HEK293 (cell line): ENCODE measurements around the gene NEMP2.

Experiments used
- CTCF ChIA-PET: fragments of 350-600 bp; formaldehyde crosslinking; extraction: SDS; loops from one replicate; lab custom pipeline; 2021; ENCODE audit warnings: antibody characterized with exemption; lab: Yijun Ruan, JAX
- POLR2A ChIA-PET: fragments of 300-600 bp; formaldehyde crosslinking; extraction: SDS; loops from one replicate; lab custom pipeline; 2020; ENCODE audit warnings: antibody characterized with exemption, inconsistent platforms; lab: Yijun Ruan, JAX
- H3K27ac ChIP-seq: fragments of 200-500 bp; sonication (Bioruptor generic); 2 replicates; pipeline ENCODE4 v1.5.1; 2014; ENCODE audit warnings: low read depth, low read length, control low read depth, inconsistent platforms; ENCODE audit errors: extremely low read depth
- H3K36me3 ChIP-seq, 2 experiments: fragments of 200-500 bp in 1 of 2; sonication (Bioruptor generic) in 1 of 2; 1 replicate in 1 of 2; 2 replicates in 1 of 2; pipeline ENCODE4 v1.5.1; 2014 to 2017; ENCODE audit warnings: inconsistent platforms in 2 of 2, low read length in 2 of 2; ENCODE audit not compliant: control insufficient read depth in 2 of 2, insufficient read depth in 1 of 2
- H3K4me1 ChIP-seq: fragments of 200-500 bp; sonication (Bioruptor generic); 2 replicates; pipeline ENCODE4 v1.5.1; 2014; ENCODE audit warnings: mild to moderate bottlenecking, low read length, inconsistent platforms; ENCODE audit not compliant: control insufficient read depth, insufficient read depth
- H3K4me3 ChIP-seq: 2 replicates; pipeline ENCODE4 v1.5.1; 2011; ENCODE audit warnings: low read depth, mild to moderate bottlenecking, control low read depth, low read length, moderate library complexity
- H3K9me3 ChIP-seq: fragments of 200-500 bp; sonication (Bioruptor generic); 2 replicates; pipeline ENCODE4 v1.5.1; 2014; ENCODE audit warnings: low read depth, low read length, inconsistent platforms; ENCODE audit not compliant: control insufficient read depth, insufficient read depth
- EGR2 ChIP-seq: fragments of 450-650 bp; formaldehyde crosslinking; IDR thresholded peaks from 2 replicates; pipeline ENCODE4 v1.5.1; 2016; ENCODE audit warnings: low read depth, missing biosample characterization, missing genetic modification characterization
- KLF8 ChIP-seq: fragments of 450-650 bp; formaldehyde crosslinking; IDR thresholded peaks from 2 replicates; pipeline ENCODE4 v1.5.1; 2016; ENCODE audit warnings: missing biosample characterization, missing genetic modification characterization
- PATZ1 ChIP-seq: fragments of 450-650 bp; formaldehyde crosslinking; IDR thresholded peaks from 2 replicates; pipeline ENCODE4 v1.5.1; 2016; ENCODE audit warnings: missing biosample characterization, missing genetic modification characterization
- PRDM1 ChIP-seq: fragments of 450-650 bp; formaldehyde crosslinking; IDR thresholded peaks from 2 replicates; pipeline ENCODE4; 2016; ENCODE audit warnings: missing biosample characterization, missing genetic modification characterization
- SP7 ChIP-seq: fragments of 450-650 bp; formaldehyde crosslinking; IDR thresholded peaks from 2 replicates; pipeline ENCODE4 v1.5.1; 2016; ENCODE audit warnings: missing biosample characterization, missing genetic modification characterization
- ZFHX2 ChIP-seq: fragments of 450-650 bp; formaldehyde crosslinking; conservative IDR thresholded peaks from 2 replicates; pipeline ENCODE4 v1.5.1; 2016; ENCODE audit warnings: missing biosample characterization, missing genetic modification characterization
- ZNF16 ChIP-seq: fragments of 450-650 bp; formaldehyde crosslinking; IDR thresholded peaks from 2 replicates; pipeline ENCODE4 v1.5.1; 2016; ENCODE audit warnings: low read depth, missing biosample characterization, missing genetic modification characterization
- ZNF248 ChIP-seq: fragments of 450-650 bp; formaldehyde crosslinking; IDR thresholded peaks from 2 replicates; pipeline ENCODE4 v1.5.1; 2017; ENCODE audit warnings: missing biosample characterization, missing genetic modification characterization
- ZNF416 ChIP-seq: fragments of 450-650 bp; formaldehyde crosslinking; IDR thresholded peaks from 2 replicates; pipeline ENCODE4 v1.5.1; 2016; ENCODE audit warnings: missing biosample characterization, missing genetic modification characterization
- ZNF48 ChIP-seq: fragments of 450-650 bp; formaldehyde crosslinking; IDR thresholded peaks from 2 replicates; pipeline ENCODE4 v1.5.1; 2016; ENCODE audit warnings: missing biosample characterization, missing genetic modification characterization
- ZNF501 ChIP-seq: fragments of 450-650 bp; formaldehyde crosslinking; IDR thresholded peaks from 2 replicates; pipeline ENCODE4 v1.5.1; 2016; ENCODE audit warnings: missing biosample characterization, missing genetic modification characterization
- ZNF518A ChIP-seq: fragments of 450-650 bp; formaldehyde crosslinking; conservative IDR thresholded peaks from 2 replicates; pipeline ENCODE4 v1.5.1; 2016; ENCODE audit warnings: low read depth, missing biosample characterization, missing genetic modification characterization
- ZNF777 ChIP-seq: fragments of 450-650 bp; formaldehyde crosslinking; IDR thresholded peaks from 2 replicates; pipeline ENCODE4 v1.5.1; 2017; ENCODE audit warnings: missing biosample characterization, missing genetic modification characterization, borderline replicate concordance
- ZSCAN16 ChIP-seq: fragments of 450-650 bp; formaldehyde crosslinking; IDR thresholded peaks from 2 replicates; pipeline ENCODE4 v1.5.1; 2016; ENCODE audit warnings: missing biosample characterization, missing genetic modification characterization
- TF ChIP-seq, protein P1 (sequence below): fragments of 450-650 bp; IDR thresholded peaks from 2 replicates; pipeline ENCODE4 v1.5.1; 2018; ENCODE audit warnings: missing biosample characterization, missing genetic modification characterization
- TF ChIP-seq, protein P2 (sequence below): fragments of 450-650 bp; formaldehyde crosslinking; IDR thresholded peaks from 2 replicates; pipeline ENCODE4 v1.5.1; 2017; ENCODE audit warnings: missing biosample characterization, missing genetic modification characterization

The NEMP2 gene

GRCh38 chr2:190507135-190507534, 27.4 kb downstream of the NEMP2 start (continued):
- TF ChIP-seq ZNF248 (tag by site-specific recombination) (no peak), PATZ1 (tag by site-specific recombination) (no peak), ZNF416 (tag by site-specific recombination) (no peak), ZSCAN16 (no peak), KLF8 (tag by site-specific recombination) (no peak), ZNF518A (tag by site-specific recombination) (no peak), ZNF777 (tag by site-specific recombination) (no peak), ZNF16 (tag by site-specific recombination) (no peak), ZNF48 (no peak), ZNF501 (no peak)
- TF ChIP-seq, protein P1, sequence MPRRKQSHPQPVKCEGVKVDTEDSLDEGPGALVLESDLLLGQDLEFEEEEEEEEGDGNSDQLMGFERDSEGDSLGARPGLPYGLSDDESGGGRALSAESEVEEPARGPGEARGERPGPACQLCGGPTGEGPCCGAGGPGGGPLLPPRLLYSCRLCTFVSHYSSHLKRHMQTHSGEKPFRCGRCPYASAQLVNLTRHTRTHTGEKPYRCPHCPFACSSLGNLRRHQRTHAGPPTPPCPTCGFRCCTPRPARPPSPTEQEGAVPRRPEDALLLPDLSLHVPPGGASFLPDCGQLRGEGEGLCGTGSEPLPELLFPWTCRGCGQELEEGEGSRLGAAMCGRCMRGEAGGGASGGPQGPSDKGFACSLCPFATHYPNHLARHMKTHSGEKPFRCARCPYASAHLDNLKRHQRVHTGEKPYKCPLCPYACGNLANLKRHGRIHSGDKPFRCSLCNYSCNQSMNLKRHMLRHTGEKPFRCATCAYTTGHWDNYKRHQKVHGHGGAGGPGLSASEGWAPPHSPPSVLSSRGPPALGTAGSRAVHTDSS (tag by site-specific recombination), result no peak

- TF ChIP-seq SP7 (tag by site-specific recombination) (peak; percentile 60), ZFHX2 (peak; percentile 43), PRDM1 (tag by site-specific recombination) (no peak), EGR2 (peak; percentile 26; the same call in 1 of the 2 replicates)
- TF ChIP-seq, protein P2, sequence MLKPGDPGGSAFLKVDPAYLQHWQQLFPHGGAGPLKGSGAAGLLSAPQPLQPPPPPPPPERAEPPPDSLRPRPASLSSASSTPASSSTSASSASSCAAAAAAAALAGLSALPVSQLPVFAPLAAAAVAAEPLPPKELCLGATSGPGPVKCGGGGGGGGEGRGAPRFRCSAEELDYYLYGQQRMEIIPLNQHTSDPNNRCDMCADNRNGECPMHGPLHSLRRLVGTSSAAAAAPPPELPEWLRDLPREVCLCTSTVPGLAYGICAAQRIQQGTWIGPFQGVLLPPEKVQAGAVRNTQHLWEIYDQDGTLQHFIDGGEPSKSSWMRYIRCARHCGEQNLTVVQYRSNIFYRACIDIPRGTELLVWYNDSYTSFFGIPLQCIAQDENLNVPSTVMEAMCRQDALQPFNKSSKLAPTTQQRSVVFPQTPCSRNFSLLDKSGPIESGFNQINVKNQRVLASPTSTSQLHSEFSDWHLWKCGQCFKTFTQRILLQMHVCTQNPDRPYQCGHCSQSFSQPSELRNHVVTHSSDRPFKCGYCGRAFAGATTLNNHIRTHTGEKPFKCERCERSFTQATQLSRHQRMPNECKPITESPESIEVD (tag by site-specific recombination), result no peak
- TF ChIP-seq, all 188 proteins: peak for 3
- Histone ChIP-seq H3K27ac (no peak overlapping the region), H3K4me1 (0 out of 2 replicates have a peak, but pooled peaks cover 2% of the 10 kb centered on the region), H3K9me3 (no peaks in the 10 kb centered on the region), H3K4me3 (no peak overlapping the region), H3K36me3 (peaks cover 0 to 17% of the 10 kb centered on the region in 2 experiments; a peak in 2 of 3 replicates)
- CTCF ChIA-PET, result no interaction called here
- POLR2A ChIA-PET, result no interaction called here
These were observed 27.9 kb downstream of the NEMP2 start for GRCh38 chr2:190506666-190507065.
